GM21825 (cell line): ENCODE measurements around the gene CKB.

ENCODE experiments used
- ATAC-seq: cut with Tn5 transposase; IDR thresholded peaks from one replicate; pipeline ENCODE4 v1.9.1; 2021; ENCODE audit warnings: mild to moderate bottlenecking, moderate library complexity; ENCODE audit not compliant: unreplicated experiment

The CKB gene

GRCh38 chr14:103539056-103539825 is 16.6 kb upstream of the CKB start:
- ATAC-seq: no peak

- ATAC-seq: no peak
Measured at GRCh38 chr14:103538291-103539055, 15.8 kb upstream of the CKB start.

GRCh38 chr14:103537175-103537990 is 14.8 kb upstream of the CKB start:
- ATAC-seq: no peak

- ATAC-seq: no peak
Measured at GRCh38 chr14:103536693-103537092, 14.1 kb upstream of the CKB start.

GRCh38 chr14:103535891-103536565 is 13.4 kb upstream of the CKB start:
- no peak for ATAC-seq

GRCh38 chr14:103535081-103535890 is 12.7 kb upstream of the CKB start:
- ATAC-seq: no peak

- no peak for ATAC-seq
Measured at GRCh38 chr14:103534576-103535061, 12.0 kb upstream of the CKB start.

- ATAC-seq: no peak
Measured at GRCh38 chr14:103533999-103534575, 11.5 kb upstream of the CKB start.

GRCh38 chr14:103533137-103533998 is 10.7 kb upstream of the CKB start:
- ATAC-seq: no peak

- ATAC-seq: no peak
Measured at GRCh38 chr14:103532216-103533136, 9.8 kb upstream of the CKB start.

GRCh38 chr14:103531421-103532215 is 9.0 kb upstream of the CKB start:
- ATAC-seq: no peak

- ATAC-seq: no peak
Measured at GRCh38 chr14:103530831-103531230, 8.2 kb upstream of the CKB start.

GRCh38 chr14:103530390-103530789 is 7.8 kb upstream of the CKB start:
- no peak for ATAC-seq

- ATAC-seq: no peak
Measured at GRCh38 chr14:103529383-103530365, 7.0 kb upstream of the CKB start.

GRCh38 chr14:103528587-103529382 is 6.2 kb upstream of the CKB start, which contains the start of gene TRMT61A:
TSS of gene TRMT61A (plus strand) at chr14:103529196. CDS start at chr14:103529979, 783 bp downstream.
- ATAC-seq: no peak
